GM18507 (cell line): Measurements from ENCODE around the gene BTBD9.

ENCODE experiments used
- DNase-seq: peaks from one replicate; pipeline ENCODE4 v3.0.0; 2011; ENCODE audit warnings: low read depth; ENCODE audit not compliant: insufficient read length; ENCODE audit errors: extremely low spot score
- FAIRE-seq: peaks from 2 replicates; lab custom pipeline; 2011; peaks lifted over from hg19 to GRCh38; lab: Jason Lieb, UNC

The BTBD9 gene

GRCh38 chr6:38337819-38338465 lies 301.8 kb downstream of the BTBD9 start:
- DNase-seq (no peak), FAIRE-seq (no peak)

DNA sequence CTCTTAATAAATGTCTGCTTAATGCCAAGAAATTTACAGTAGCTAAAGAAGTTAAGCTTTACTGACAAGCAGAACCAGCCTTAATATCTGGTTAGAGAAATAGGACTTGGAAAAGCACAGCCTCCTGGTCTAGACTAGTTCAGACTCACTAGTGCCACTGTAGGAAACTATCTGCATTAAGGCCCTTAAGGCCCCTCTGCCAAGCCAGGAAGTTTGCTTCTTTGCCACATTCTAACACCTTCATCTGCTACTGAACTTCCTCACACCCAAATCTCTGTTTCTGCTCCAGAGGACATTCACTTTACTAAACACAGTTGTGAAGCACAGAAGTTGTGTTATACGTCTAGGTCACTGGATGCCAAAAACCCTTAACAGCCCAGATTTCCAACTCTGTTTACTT lies 302.8 kb downstream of the BTBD9 start:
- DNase-seq: no peak
- FAIRE-seq: peak; percentile 35

DNA sequence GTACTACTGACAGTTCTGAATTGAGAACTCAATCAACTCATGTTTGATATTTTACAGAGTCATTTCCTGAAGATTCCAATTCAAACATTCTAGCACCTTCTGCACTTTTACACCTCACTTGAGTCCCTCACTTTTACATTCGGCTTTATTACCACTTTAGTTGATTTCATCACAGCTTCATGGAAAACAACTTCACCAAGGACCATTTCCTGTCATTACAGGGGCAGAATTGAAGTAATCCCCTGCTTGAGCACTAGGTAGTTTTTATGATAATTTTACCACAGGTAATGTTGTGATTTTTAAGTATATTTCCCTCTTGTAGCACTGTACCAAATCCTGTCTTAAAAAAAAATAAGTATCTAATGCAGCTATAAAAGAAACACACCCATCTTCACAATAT lies 312.9 kb downstream of the BTBD9 start:
- FAIRE-seq (no peak), DNase-seq (no peak)

DNA sequence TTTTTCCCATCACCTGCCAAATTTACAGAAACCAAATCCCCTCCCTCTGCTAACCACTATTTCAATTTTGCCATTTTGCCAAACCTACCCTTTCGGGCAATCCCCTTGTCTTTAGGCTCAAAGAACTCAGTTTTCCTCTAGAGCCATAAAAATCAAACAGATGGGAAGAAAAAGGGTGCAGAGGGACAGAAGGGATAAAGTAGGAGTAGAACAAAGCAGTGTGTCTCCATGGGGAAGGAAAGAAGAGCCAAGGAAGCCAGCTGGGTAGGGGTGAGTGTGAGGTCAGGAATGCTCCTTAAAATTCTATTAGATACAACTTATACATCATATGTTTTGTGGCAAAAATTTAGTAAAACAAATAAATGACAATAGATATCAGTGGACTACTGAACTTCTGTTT lies 316.5 kb downstream of the BTBD9 start:
- DNase-seq (no peak), FAIRE-seq (no peak)

GRCh38 chr6:38322138-38322537 lies 317.6 kb downstream of the BTBD9 start:
- DNase-seq (no peak), FAIRE-seq (no peak)

DNA sequence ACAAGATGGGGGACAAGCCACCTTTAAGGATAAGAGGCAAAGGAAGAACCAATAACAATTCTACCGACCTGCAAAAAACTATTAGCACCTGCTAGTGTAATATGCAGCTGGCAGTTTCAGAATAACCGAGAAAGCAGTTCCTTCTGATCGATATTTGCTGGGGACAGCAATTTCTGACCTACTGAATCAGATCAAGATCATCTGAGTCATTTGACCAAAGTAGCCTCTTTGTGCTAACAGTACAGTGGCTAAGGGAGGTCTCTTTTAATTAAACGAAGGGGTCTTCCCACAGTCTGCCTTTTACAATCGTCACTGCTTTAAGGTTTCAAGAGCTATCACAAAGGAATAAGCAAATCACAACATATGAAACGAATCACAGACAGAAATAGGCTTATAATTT lies 318.9 kb downstream of the BTBD9 start:
- no peak for DNase-seq

GRCh38 chr6:38320358-38320757 lies 319.4 kb downstream of the BTBD9 start:
- no peak for DNase-seq
- FAIRE-seq: no peak

More for the DNA sequence above, 318.9 kb downstream of the BTBD9 start:
- peak; percentile 72 for FAIRE-seq

DNA sequence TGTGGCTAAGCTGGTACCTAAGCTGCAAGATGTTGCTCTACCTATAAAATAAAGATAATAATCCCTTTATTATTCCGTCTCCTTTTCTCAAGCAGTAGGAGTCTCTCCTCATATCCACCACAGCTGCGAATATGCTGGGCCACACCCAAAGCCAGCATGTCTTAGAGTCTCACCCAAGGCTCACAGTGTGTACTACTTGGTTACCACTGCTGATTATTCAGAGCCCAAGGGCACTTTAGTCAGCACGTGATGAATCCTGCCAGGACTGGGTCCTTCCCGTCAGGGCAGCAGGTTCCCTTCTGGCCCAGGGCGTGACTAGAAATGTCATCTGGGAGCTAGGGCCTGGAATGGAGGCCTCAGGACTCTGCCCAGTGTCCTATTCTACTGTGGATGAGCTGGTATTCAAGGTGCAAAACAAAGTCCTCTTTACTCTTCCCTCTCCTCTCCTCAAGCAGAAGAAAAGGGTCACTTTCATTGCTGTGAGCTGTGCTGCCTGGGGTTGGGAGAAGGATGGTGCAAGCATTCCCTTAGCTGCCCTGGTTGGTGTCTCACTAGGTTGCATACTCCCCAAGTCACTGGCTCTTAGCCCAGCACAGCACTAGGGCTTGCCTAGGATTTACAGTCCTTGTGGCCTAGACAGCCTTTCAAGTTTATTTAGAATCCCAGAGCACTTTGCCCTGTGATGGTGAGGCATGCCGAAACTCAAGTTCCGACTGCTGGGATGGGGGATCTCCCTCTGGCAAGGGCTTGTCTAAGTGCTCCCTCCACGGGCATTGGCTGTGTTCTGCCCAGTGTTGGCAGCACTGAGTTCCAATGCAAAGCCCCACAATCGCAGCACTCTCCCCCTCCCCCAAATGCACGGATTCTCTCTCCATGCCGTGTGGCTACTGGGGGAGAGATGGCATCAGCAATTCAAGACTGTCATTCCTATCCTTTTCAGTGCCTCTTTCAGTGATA lies 320.2 kb downstream of the BTBD9 start:
- FAIRE-seq: no peak
- no peak for DNase-seq

GRCh38 chr6:38316099-38316868 lies 323.4 kb downstream of the BTBD9 start:
- no peak for DNase-seq
- FAIRE-seq: peak; percentile 68

DNA sequence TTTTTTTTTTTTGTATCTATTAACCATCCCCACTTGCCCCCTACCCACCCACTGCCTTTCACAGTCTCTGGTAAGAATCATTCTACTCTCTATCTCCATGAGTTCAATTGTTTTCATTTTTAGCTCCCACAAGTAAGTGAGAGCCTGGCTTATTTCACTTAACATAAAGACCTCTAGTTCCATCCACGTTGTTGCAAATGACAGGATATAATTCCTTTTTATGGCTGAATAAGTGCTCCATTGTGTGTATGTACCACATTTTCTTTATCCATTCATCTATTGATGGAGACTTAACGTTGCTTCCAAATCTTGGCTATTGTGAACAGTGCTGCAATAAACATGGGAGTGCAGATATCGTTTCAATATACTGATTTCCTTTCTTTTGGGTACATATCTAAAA lies 328.5 kb downstream of the BTBD9 start:
- no peak for DNase-seq
- FAIRE-seq: no peak

- FAIRE-seq (no peak), DNase-seq (no peak)
Measured at GRCh38 chr6:38310061-38310460, 329.7 kb downstream of the BTBD9 start.

DNA sequence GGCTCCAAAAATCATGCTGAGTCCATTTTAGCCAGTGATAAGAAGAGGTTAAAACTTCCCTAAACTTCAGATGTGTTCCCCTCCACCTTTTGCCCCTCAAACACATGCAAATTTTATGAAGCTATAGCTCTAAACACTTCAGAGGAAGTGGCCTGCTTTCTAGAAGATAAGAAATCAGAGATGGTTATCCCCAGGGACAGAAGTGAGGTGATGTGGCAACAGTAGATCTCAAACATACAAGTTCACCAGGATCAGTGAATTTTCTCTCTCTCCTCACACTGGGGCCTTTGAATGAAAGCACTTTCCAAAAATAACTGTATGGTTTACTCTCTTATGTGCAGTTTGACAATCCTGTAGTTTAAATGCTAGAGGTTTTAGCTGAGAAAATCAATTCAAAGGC lies 332.0 kb downstream of the BTBD9 start:
- DNase-seq (no peak), FAIRE-seq (peak; percentile 95)

DNA sequence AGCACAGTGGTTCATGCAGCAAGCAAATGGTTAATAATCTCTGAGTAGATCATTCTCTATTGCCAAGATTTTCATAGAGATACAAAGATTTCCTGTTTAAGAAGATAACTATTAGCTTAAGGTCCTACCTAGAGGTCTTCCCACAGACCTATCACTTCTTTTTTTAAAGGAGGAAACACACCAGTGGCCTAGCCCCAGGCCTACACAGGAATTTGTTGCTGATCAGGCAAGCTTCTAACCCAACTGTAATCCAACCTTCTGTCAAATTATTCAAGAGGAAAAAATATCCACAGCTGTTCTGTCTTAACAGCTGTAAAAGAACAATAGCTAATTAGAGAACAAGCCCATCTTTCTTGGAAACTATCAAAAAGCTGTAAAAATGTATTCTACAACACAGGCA lies 332.8 kb downstream of the BTBD9 start:
- FAIRE-seq (peak; percentile 92), DNase-seq (no peak)

DNA sequence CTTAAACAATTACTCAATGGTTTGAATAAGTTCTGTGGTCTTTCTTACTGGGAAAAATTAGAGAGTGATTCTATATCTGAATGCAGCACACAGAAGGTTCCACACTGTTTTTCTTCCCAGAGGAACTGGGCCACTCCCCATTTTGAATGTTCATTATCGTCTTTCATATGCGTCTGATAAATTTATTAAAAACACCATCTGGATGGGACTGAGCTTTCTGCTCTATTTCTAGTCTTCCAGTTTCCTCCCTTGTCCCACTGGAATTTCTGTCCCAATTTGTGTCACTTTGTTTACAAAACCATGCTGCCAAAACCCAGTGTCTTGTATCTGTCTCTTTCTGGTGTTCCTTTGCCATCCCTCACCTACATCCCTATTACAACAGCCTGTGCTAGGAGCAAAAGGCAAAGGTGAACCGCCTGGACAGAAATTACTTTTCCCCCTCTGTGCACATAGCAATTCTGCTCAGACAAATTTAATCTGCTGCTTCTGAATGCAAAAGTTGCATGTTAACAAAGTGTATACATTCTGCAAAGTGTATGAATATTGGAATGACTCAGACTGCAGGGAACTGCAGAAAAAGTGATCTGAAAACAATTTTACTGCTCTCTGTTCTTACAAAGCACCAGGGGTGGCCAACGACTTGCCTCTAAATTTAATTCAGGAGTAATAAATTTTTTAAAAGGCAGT lies 333.6 kb downstream of the BTBD9 start:
- FAIRE-seq (no peak), DNase-seq (no peak)

DNA sequence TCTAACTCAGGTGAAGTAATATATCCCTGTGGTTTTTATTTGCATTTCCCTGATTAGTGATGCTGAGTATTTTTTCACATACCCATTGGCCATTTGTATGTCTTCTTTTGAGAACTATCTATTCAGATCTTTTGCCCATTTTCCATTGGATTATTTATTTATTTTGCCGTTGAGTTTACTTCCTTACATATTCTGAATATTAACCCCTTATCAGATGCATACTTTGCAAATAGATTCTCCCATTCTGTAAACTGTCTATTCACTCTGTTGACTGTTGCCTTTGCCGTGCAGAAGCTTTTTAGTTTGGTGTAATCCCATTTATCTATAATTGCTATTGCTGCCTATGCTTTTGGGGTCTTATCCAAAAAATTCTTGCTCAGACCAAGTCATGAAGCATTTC lies 336.9 kb downstream of the BTBD9 start:
- no peak for DNase-seq
- FAIRE-seq: no peak

DNA sequence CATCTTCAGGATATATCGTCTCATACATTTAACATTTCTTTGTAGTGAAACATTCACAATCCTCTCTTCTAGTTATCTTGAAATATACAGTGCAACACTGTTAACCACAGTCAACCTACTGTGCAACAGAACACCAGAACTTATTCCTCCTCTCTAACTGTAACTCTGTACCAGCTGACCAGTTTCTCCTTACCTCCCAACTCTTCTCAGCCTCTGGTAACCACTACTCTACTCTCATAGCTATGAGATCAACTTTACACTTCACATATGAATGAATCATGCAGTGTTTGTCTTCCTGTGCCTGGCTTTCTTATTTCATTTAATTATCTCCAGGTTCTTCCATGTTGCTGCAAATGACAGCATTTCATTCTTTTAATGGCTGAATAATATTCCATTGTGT lies 337.6 kb downstream of the BTBD9 start:
- DNase-seq (no peak), FAIRE-seq (no peak)

- no peak for FAIRE-seq
- DNase-seq: no peak
Measured at GRCh38 chr6:38290133-38290799, 349.5 kb downstream of the BTBD9 start.

GRCh38 chr6:38287487-38287886 lies 352.2 kb downstream of the BTBD9 start:
- no peak for FAIRE-seq
- no peak for DNase-seq

DNA sequence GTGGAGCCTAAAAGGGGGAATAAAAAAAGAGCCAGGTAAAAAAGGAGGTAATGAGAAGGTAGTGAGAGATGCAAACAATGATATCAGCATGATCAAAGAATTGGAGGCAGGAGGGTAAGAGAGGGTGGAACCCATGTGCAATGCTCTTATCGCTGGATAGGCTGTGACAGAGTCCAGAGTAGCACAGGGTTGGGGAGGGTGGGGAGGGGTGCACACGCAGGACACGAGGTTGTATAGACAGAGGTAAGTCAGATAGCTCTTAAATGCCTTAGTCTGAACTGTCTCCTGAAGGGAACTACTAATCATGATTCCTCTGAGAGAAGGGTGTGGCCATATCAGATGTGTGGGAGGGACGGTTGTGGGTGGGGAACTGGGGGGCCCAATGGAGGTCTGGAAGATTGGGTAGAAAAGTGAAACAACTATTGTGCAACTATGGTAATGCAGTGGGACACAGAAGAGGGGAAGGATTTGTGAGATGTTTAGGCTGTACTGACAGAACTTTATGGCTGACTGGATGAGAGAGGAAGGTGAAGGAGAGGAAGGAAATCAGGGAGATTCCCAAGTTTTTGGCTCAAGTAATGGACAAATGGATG lies 354.8 kb downstream of the BTBD9 start:
- DNase-seq (no peak), FAIRE-seq (no peak)
